Measurements from ENCODE around the gene MAPRE3.
A peak's percentile ranks its signal among the peaks of the same experiment; 100 is the strongest.

Gene MAPRE3

DNA sequence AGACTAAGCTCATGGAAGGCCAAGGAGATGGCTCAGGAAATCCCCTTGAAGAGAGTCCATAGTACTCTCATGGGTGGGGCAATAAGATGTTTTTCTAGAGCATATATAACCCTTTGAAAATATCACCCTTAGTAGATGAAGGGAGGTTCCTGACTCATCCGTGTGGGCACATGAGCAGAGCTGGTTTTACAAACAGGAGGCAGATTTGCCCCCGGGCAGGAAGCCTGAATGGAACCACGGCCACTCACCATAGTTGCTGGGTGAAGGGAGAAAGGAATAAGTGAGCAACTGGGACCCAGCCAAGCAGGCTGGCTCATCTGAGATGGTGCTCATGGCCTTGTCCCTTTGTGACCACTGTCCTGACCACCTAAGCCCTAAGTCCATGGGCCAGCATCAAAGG, 29.0 kb upstream of the MAPRE3 start:
- FAIRE-seq (no peak), DNase-seq (ENCODE audit: insufficient read length, low spot score) (no peak)
- TF ChIP-seq, protein P1, sequence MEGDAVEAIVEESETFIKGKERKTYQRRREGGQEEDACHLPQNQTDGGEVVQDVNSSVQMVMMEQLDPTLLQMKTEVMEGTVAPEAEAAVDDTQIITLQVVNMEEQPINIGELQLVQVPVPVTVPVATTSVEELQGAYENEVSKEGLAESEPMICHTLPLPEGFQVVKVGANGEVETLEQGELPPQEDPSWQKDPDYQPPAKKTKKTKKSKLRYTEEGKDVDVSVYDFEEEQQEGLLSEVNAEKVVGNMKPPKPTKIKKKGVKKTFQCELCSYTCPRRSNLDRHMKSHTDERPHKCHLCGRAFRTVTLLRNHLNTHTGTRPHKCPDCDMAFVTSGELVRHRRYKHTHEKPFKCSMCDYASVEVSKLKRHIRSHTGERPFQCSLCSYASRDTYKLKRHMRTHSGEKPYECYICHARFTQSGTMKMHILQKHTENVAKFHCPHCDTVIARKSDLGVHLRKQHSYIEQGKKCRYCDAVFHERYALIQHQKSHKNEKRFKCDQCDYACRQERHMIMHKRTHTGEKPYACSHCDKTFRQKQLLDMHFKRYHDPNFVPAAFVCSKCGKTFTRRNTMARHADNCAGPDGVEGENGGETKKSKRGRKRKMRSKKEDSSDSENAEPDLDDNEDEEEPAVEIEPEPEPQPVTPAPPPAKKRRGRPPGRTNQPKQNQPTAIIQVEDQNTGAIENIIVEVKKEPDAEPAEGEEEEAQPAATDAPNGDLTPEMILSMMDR (IDR thresholded peaks at IDR 0.05; ENCODE audit: insufficient read depth, missing control alignments): no peak

GRCh38 chr2:26942543-26943295, 27.7 kb upstream of the MAPRE3 start:
- no peak for FAIRE-seq
- peak; percentile 89 for DNase-seq (ENCODE audit: insufficient read length, low spot score)
- TF ChIP-seq, protein P1 (IDR thresholded peaks at IDR 0.05; ENCODE audit: insufficient read depth, missing control alignments): peak; percentile 80

DNA sequence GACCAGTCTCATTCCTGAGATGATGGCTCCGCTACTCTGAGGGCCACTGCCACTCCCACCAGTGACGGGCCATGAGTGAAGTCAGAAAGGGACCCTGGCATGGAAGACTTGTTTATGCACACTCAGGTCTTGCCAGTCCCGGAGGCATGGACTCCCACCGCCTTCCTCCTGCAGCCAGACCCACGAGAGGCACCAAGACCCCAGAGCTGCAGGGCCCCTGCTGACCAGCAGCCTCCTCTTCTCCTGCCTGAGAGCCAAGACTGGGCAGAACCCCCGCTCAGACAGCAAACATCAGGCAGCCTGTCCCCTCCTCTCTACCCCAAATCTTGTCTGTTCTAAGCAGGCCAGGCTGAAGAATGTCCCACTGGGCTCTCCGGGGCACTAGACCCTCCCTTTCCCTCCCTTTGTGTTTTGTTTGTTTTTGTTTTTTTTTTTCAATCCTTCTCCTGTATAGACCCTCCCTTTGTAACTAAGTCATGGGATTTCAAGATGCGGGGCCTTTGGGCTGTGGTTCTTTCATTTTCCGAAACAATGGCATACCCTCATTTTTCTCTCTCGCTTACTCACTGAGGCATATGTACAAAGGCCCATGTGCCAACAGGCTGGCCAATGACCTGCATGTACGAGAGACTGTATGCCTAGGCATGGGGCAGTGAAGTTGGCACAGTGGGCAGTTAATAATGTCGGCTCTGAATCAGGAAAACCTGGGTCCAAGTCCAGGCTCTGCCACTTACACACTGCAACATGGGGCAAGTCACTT, 24.3 kb upstream of the MAPRE3 start:
- DNase-seq (ENCODE audit: insufficient read length, low spot score): no peak
- TF ChIP-seq, protein P1 (IDR thresholded peaks at IDR 0.05; ENCODE audit: insufficient read depth, missing control alignments): no peak
- FAIRE-seq: no peak

DNA sequence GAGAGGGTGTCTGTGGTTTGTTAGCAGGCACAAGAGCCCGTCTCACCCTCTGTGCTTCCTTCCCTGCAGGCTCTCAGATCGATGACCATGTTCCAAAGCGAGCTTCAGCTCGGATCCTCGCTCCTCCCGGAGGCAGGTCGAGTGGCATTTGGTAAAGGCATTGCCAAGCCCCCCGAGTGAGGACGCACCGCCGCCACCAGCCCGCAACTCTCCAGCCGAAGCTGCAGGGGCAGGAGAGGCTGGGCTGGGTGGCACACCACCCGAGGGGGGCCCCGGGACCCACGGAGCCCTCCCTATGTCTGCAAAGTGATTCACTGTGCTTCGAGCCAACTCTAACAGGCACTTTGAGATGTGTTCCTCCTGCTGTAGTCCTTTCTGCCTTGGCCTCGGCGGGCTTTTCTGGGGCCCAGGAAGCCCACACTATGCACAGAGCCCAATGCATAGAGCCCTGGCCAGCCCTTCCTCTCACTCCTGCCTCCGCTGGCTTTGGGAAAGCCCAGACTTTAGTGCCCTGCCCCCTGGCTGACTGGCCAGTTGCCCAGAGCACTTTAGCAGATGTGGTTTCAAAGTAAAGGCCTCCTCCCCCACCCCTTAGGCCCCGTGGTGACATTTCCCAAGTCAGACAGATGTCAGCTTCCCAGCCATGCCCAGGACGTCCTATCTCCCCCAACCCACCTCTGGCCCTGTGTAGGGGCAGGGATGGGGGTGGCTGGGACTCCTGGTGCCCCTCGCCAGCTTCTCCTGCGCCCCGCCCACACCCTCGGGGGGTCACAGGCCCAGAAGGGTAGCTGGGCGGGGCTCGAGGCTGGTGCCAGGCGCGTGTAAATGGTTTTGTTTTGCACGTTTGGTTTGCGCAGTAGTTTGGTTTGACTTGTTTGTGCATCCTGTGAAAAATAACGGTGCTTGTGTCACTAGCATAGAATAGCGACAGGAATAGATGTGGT, 23.3 kb upstream of the MAPRE3 start:
- TF ChIP-seq, protein P1 (IDR thresholded peaks at IDR 0.05; ENCODE audit: insufficient read depth, missing control alignments): no peak
- DNase-seq (ENCODE audit: insufficient read length, low spot score) (no peak), FAIRE-seq (no peak)

DNA sequence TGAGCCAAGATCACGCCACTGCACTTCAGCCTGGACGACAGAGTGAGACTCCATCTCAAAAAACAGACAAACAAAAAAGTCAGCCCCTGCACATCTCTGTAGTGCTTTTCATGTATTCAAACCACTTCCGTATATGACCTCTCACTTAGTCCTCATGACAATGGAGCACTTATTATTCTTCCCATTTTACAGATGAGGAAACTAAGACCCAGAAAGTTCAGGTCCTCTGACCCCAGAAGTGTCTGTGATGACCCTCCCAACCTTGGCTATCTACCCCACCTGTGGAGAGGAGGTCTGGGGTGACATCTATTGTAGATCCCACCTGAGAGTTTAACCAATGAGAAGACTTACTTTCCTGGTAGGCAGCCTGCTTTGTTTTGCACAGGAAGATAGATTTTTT, 21.6 kb upstream of the MAPRE3 start:
- TF ChIP-seq, protein P1 (IDR thresholded peaks at IDR 0.05; ENCODE audit: insufficient read depth, missing control alignments): no peak
- no peak for DNase-seq (ENCODE audit: insufficient read length, low spot score)
- FAIRE-seq: no peak

- TF ChIP-seq, protein P1 (IDR thresholded peaks at IDR 0.05; ENCODE audit: insufficient read depth, missing control alignments): no peak
- DNase-seq (ENCODE audit: insufficient read length, low spot score) (no peak), FAIRE-seq (no peak)
Measured at GRCh38 chr2:26950246-26950645, 20.2 kb upstream of the MAPRE3 start.

Data from D721Med (cell line).